ENCODE measurements around the gene TADA2B. TPM values are rescaled to one million over a fixed set of nuclear protein-coding genes. Genes with fewer than 3 reads are reported as not detected.

TADA2B gene
- total RNA-seq, 1 donor from 2014 or later = 14.8 TPM

DNA sequence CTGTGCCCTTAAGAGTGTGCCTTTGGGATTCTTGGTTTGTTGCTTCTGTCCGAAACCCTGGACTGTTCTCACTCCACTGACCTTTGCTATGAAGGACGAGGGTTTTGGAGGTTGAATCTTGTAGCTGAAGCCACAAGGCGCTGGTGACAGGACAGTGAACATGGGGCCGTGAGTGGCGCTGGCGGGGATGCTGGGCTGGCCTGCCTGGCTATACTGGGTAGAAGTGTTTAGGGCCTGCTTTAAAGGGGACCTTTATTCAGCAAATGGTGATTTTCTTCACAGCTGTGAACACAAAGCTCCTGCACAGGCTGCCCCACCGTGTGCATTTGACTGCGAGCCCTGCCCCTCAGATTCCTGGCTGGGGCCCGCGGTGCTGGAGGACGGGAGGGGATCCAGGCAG is 27.1 kb upstream of the TADA2B start:
- intact Hi-C loops (cut with DNase I) = no loop called here
- DNase-seq (ENCODE audit: low spot score) (no peak), ATAC-seq (no peak)

DNA sequence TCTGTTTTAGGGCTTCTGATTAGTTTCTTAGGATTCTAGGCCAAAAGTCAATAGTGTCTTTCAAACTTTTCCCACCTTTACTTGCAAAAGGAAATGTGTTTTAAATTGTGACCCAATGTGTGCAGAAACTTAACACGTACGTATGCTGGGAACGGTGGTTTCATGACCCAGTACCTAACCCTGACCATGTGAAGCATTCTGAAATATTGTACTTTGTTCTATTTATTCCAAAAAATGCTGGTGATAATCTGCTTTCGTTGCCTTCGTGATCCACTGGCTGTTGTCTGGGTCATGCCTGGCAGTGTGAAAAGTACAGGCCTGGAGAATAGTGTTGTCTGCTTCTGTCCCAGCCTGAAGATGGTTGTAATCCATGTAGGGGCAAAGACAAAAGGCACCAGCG is 26.7 kb upstream of the TADA2B start:
- intact Hi-C loops (cut with DNase I) = no loop called here
- ATAC-seq (no peak), DNase-seq (ENCODE audit: low spot score) (no peak)

DNA sequence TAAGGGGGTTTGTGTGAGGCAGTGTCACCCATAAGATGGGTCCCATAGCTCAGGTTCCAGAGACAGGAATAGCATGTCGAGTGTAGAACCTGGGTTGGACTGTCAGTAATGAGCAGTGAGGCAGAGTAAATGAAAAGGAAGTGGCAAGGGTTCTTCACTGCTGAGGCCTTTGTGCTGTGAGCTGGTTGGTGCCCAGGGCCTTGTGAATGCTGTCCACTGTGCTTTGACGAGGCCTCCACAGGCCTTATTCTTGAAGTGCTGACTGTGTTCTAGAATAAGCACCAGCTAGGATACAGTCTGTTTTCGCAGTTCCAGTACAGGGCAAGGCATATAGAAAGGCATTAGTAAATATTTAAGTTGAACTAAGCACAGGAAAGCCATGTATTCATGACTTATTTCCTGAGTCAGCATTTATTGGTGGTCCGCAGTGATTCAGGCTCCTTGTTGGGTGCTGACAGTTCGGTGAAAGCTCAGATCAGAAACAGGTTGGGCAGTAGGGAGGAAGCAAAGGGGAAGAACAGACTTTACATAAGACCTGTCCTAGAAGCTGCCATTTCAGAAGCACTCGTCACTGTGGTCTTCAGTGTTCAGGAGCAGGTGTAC is 25.6 kb upstream of the TADA2B start:
- DNase-seq (ENCODE audit: low spot score) (no peak), ATAC-seq (no peak)
- intact Hi-C loops (cut with DNase I) = no loop called here

DNA sequence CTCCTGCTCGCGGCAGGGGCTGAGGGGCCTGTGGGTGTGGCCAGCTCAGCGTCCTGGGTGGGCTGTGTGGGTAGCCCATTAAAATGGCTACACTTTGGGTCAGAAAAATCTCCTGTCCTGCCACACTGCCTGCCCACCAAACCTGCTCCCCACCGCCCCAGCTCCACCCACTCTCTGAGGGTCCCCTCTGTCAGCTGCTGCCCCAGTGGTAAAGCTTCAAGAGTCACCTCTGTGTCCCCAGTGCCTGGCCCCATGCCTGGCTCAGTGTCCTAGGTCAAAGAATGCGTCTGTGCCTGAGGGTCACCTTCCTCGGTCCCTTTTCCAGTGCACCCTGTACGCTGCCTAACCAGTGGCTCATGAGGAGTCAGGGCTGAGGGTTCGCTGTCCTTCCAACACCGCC is 24.9 kb upstream of the TADA2B start:
- no peak for ATAC-seq
- intact Hi-C loops (cut with DNase I) = no loop called here
- DNase-seq (ENCODE audit: low spot score) = no peak

DNA sequence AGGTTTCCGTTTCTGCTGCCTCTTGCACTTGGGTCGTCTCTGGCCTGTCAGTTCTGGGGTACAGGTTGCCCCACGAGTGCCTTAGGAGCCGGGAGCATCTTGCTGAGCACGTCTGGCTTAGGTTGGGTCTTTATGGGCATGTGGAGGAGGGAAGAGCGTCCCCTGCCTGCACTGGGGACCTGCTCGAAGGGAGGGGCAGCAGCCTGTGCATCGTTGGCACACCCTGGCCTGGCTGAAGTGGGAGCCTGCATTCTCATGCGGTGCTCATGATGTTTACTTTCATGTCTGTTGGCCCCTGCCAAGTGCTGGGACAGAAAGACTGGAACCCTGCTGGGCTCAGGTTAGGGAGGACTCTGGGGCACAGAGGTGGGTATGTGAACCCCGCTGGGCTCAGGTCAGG is 23.8 kb upstream of the TADA2B start:
- intact Hi-C loops (cut with DNase I) = no loop called here
- DNase-seq (ENCODE audit: low spot score) = no peak
- ATAC-seq = no peak

DNA sequence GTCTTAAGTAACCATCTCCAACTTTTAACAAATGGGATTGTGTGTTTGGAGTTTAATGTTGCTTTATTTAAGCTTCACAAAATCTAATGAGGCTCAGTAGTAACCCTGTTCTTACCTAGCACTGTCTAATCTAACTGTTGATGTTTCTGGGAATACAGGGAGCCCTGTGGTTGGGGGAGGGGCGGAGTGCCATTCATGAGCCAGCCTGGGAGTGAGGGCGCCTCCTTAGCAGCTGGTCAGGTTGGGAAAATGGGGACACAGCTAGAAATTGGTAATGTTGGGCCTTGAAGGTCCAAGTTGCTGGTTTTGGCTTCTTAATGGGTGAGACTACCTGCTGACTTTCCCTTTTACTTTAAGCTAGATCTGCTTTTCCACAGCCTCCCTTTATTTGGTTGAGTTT is 22.9 kb upstream of the TADA2B start:
- intact Hi-C loops (cut with DNase I) = no loop called here
- DNase-seq (ENCODE audit: low spot score) (no peak), ATAC-seq (no peak)

DNA sequence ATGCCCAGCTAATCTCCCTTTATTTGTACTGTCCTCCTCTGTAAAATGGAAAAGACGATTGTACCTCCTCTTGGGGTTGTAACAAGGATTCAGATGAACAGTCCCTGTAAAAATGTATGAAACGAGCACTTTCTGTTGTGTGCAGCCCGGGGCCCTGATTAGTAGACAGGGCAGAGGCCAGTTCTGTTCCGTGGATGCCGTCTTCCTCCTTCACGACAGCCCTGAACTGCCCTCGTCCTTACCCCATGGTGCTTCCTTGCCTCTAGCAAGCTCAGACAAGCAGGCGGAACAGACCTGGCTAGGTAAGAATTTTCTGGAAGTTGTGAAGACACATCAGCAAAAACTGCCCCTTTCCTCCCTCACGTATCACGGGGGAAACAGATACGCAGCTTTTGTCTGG is 22.3 kb upstream of the TADA2B start:
- no peak for ATAC-seq
- DNase-seq (ENCODE audit: low spot score) = no peak
- intact Hi-C loops (cut with DNase I) = no loop called here

DNA sequence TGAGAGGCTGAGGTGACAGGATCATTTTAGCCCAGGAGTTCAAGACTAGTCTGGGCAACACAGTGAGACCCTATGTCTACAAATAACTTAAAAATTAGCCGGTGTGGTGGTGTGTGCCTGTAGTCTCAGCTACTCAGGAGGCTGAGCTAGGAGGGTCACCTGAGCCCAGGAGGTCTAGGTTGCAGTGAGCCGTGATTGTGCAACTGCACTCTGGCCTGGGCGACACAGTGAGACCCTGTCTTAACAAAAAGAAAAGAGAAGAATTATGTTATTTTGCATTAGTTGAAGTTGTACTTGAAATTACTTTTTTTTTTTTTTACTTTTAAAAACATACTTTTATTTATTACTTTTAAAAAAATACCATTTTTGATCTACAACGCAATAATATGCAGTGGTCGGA is 21.8 kb upstream of the TADA2B start:
- intact Hi-C loops (cut with DNase I) = no loop called here
- ATAC-seq = no peak

DNA sequence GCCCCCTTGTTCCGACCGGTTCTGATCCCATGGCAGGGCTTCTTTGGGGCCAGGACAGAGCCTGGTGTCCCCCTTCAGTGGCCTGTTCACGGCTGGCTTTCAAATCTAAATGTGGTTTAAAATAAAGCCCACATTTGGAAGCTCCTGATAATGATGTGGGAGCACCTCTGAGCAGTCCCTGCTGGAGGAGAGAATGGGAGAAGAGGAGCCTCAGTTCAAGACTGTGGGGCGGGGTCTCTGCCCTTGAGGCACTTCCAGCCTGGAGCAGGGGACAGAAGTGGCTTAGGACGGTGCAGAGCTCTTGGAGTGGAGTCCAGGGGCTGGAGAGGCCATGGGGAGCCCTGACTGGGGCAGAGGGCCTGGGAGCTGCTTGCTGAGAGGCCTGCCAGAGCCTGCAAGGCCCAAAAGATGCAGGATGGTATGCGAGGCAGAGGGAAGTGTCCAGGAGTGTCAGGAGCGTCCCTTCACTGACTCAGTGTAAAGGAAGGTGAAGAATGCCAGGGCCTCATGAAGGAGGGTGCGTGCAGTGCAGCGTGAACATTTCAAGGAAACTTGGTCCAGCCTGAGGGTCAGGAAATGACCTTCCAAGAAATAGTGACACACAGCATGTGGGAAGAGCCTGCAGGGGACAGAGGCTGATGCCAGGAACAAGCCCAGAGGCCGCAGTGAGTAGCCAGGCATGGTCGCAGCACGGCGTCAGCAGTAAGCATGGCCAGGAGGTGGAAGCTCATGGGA is 21.1 kb upstream of the TADA2B start:
- intact Hi-C loops (cut with DNase I) = no loop called here
- DNase-seq (ENCODE audit: low spot score) (no peak), ATAC-seq (no peak)

More for the DNA sequence above, 21.8 kb upstream of the TADA2B start:
- no peak for DNase-seq (ENCODE audit: low spot score)

DNA sequence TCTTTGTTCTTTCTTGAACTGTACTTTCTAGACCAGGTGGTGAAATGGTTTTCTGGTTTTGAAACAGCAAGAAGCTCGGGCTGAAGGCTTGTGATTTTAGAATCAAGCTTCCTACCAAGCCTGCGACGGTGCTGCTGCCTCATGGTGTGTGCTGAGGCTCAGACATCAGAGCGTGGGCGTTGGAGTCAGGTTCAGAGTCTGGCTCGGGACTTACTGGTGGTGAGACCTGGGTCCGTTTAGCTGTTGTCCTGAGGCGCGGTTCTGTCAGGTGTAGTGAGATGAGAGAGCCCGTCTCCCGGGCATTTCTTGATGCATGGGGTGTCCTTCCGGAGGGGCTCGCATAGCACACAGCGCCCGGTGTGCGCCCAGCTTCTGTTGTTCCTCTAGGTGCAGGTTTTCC is 19.7 kb upstream of the TADA2B start:
- no peak for ATAC-seq
- intact Hi-C loops (cut with DNase I) = no loop called here
- DNase-seq (ENCODE audit: low spot score) = no peak

DNA sequence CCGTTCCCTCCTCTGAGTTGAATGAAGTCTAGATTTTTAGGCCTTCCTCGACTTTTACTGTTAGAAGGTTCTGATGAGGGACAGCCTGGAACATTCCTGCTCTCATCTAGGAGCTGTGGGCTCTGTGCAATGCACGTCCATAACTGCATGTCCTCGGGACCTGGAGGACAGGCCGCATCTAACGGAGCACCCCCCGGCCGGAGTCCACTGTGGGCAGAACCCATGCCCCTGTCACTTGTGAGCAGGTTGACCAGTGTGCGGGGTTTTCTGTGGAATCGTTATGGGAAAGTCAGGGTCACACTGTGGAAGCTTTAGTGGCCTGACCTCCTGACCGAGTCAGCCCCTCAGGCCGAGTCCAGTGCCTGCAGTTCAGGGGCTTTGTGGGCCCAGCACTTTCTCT is 19.3 kb upstream of the TADA2B start:
- intact Hi-C loops (cut with DNase I) = no loop called here
- no peak for ATAC-seq
- no peak for DNase-seq (ENCODE audit: low spot score)

DNA sequence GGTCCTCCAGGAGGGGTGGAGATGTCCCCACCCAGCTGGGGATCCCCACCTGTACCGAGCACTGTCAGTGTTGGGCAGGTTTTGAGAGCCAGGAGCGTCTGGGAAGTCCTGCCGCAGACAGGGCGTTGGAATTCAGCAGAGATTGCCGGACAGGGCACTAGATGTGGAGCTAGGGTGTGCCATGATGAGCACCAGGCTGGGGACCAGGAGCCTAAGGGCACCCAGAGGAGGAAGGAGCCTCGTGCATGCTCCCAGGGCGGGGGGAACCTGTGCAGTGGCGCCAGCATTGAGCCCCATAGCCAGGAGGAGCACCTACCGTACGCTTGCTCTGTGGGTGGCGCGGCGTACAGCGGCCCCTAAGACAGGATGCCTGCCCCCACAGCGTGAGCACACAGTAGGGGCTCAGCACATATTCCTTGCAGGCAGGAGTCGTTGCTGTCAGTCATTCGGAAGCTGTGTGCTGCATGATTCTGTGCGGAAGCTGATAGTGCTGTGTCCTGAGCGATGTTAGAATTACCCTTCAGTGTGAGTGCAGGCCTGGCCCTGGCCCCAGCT is 18.8 kb upstream of the TADA2B start:
- ATAC-seq (peak; percentile 27), DNase-seq (ENCODE audit: low spot score) (no peak)
- intact Hi-C loops (cut with DNase I) = no loop called here

DNA sequence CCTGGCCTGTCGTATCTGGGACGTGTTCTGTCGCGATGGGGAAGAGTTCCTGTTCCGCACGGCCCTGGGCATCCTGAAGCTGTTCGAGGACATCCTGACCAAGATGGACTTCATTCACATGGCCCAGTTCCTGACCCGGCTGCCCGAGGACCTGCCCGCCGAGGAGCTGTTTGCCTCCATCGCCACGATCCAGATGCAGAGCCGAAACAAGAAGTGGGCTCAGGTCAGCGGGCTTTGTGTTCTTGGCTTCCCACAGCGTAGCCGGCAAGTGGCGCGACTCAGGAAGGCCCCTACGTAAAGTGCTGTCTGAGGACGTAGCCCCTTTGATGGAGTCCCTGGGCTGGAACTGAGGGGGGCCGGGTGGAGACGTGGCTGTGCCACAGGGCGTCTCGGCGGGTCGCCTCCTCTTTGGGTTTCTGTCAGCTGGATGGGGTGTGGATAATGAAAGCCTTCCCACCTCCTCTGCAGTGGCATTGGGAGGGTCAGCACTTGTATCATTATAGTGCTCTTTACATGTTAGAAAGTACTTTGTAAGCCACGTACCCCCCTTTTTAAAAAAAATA is 18.1 kb upstream of the TADA2B start:
- intact Hi-C loops (cut with DNase I) = no loop called here
- no peak for ATAC-seq
- no peak for DNase-seq (ENCODE audit: low spot score)

DNA sequence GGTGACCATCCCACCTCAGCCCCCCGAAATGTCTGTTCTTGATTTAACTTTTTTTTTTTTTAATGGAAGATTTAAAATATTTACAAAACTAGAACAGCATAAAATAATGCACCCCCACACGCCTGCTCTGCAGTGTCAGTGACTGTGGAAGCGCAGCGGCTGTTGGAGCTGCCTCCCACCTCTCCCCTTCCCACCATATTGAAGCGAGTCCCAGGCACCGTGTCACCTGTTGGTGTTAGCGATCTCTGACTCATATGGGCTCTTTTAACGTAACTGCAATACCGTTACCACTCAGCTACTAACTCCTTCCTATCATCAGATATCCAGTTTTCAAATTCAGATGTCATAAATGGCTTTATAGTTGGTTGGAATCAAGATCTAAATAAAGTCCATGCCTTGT is 17.1 kb upstream of the TADA2B start:
- intact Hi-C loops (cut with DNase I) = no loop called here
- DNase-seq (ENCODE audit: low spot score) (no peak), ATAC-seq (no peak)

DNA sequence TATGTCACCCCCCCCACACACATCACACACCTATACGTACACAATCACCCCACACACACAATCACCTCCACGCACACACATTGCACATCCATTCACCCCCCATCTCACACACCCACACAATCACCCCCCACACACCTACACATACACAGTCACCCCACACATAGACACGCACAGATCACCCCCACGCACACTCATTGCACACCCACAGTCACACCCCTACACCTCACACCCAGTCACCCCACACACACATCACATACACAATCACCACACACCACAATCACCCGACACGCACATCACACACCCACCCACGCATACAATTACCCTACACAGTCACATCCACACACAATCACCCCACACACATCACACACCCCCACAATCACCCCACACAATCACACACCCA is 15.9 kb upstream of the TADA2B start:
- intact Hi-C loops (cut with DNase I) = no loop called here
- DNase-seq (ENCODE audit: low spot score) (no peak), ATAC-seq (no peak)

DNA sequence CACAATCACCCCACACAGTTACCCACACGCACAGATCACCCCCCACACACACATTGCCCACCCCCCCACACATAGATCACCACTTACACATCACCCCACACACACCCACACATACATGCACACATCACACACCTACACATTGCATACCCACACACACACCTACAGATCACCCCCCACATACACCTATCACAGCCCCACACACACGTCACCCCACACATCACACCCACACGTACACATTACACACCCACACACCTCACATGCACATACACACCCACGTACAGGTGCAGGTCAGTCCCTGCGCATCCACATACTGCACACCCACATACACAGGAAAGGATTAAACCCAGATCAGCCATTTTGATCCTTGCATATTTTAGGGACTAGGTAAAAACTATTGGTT is 15.3 kb upstream of the TADA2B start:
- ATAC-seq (no peak), DNase-seq (ENCODE audit: low spot score) (no peak)
- intact Hi-C loops (cut with DNase I) = no loop called here

DNA sequence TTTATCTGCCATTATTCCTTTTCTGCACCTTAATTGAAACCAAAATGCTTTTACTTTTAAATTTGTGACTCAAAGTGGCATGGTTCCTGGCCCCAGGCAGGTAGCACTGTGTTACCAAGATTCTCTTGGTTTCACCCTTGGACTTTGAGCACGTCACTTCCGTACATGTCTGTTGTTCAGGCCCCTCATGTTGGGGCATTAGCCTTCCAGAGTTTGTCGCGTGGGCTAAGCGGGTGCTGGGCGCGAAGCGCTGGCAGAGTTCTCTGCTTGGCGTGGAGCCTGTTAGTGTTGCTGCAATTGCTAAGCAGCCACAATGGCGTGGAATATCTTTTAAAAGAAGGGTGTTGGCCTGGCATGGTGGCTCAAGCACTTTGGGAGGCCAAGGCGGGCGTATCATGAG is 14.0 kb upstream of the TADA2B start:
- DNase-seq (ENCODE audit: low spot score) (no peak), ATAC-seq (no peak)
- intact Hi-C loops (cut with DNase I) = no loop called here

DNA sequence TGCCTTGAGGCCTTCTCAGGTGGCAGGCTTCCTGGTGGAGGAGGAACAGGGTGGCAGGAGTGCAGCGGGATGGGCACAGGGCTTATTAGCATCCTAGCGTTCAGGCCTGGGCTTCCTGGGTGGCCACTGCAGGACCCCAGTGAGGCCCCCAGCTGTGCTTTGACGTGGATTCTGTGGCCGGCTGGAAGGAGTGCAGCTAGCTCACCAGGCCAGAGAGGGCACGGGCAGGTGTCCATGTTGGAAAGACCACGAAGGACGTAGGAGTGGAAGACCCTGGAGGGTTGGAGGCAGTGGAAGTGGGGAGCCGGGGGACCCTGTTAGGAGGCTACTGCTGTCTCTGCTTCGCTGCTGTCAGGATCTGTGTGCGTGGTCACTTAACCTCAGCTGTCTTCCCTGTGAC is 13.3 kb upstream of the TADA2B start:
- DNase-seq (ENCODE audit: low spot score) (no peak), ATAC-seq (no peak)
- intact Hi-C loops (cut with DNase I) = no loop called here

DNA sequence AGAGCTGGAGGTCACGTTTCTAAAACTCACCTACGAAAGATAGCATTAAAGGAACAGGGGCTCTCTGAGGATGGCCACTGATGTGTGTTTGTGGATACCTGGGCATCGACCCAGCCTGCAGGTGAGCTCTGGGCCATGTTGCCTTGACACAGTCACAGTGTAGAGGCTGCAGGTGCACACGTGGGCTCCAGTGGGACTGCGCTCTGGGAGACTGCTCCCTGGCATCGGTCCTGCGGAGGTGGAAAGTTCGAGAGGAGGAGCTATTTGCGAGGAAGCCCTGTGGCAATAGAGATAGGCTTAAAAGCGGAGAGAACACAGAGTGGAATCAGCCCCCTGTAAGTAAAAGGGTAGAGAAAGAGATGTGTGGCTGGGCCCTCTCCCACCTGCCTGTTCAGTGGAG is 12.3 kb upstream of the TADA2B start:
- DNase-seq (ENCODE audit: low spot score) (no peak), ATAC-seq (no peak)
- intact Hi-C loops (cut with DNase I) = no loop called here

DNA sequence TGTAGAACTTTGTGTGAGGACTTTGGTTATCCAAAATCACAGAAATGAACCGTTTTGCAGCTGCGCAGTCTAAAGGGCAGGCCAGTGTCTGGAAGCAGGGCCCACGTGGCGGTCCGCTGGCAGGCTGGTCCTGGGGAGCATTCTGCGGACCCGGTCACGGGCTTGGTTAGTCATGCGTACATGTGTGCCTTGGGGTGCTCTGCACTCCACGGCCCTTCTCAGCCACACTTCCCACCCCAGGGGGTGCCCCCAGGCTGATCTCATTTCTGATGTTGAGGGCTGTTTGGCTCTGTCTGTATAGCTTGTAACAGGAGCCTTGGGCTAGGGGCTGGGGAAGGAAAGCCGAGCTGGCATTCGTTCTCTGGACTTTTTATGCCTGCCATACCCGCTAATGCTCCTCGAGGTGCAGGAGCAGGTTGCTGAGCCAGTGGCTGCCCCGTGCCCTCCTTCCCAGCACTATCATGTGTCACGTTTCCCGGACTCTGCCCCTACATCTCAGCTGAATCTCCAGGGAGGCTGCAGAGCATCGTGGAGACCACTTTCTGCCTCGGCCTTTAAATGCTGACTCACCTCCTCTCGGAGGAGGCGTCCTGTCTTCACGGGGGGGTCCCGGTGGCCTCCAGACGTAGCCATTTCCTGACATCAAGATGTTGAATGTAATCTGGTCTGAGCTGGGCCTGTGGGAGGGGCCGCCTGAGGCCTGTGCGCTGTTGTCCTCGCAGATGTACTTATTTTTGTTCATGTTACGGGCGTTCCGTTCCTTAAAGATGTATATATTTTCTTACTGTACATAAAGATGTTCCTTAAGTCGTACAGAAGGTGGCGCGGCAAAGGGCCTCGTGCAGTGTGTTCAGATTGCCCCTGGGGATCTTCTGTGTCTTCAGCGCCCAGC is 11.4 kb upstream of the TADA2B start:
- ATAC-seq (no peak), DNase-seq (ENCODE audit: low spot score) (no peak)
- intact Hi-C loops (cut with DNase I) = no loop called here

Data from sciatic nerve (tissue), 2 donors.